ENCODE results near the gene ADCK2.
"Not testable (repeated sequence)": the region's sequence is repeated elsewhere in the genome, so short reads cannot be mapped to it uniquely, and the experiment has no call there.

ADCK2 gene

GRCh38 chr7:140674356-140674800 is 1.6 kb downstream of the ADCK2 start:
- no peak for DNase-seq (ENCODE audit: low spot score)

GRCh38 chr7:140674899-140675701 is 2.4 kb downstream of the ADCK2 start:
- peak; percentile 79 for DNase-seq (ENCODE audit: low spot score)

DNA sequence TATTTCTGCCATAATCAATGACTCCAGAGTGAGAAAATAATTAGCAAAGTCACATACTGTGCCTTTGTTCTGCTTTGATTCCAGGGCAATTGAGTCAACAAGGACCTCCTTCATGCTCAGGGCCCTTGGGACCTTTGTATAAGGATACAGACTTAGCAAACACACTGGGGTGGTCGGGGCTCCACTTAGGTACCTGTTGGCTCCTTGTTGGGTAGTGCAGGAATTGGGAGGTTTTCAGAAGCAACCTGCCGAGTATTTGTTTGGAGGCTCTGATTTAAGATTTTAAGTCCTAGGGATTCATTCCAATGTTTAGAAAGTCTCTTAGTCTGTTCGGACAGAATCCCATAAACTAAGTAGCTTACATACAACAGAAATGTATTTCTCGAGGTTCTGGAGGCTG is 3.0 kb downstream of the ADCK2 start:
- DNase-seq (ENCODE audit: low spot score) = no peak

DNA sequence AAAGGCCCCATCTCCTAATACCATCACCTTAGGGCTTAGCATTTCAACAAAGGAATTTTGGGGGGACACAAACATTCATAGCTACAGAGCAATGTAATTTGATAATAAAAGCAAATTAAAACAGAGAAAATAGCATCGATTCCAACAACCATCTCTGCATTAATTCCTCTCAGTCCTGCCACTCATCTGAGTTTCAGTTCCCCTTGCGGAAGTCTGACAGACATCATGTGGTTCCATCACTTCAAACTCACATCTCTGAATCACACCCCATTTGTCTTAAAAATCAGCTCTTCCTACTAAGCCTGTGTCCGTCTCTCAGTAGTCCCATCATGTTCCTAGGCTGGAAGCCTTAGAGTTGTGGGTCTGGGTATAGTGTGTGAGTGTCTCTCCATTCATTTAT is 3.6 kb downstream of the ADCK2 start:
- DNase-seq (ENCODE audit: low spot score) = no peak

GRCh38 chr7:140676956-140677355 is 4.2 kb downstream of the ADCK2 start:
- not testable (repeated sequence) for DNase-seq (ENCODE audit: low spot score)

GRCh38 chr7:140677496-140677895 is 4.8 kb downstream of the ADCK2 start:
- no peak for DNase-seq (ENCODE audit: low spot score)

- no peak for DNase-seq (ENCODE audit: low spot score)
Measured at GRCh38 chr7:140678081-140678815, 5.5 kb downstream of the ADCK2 start.

GRCh38 chr7:140678816-140679130 is 6.0 kb downstream of the ADCK2 start:
- DNase-seq (ENCODE audit: low spot score) = no peak

GRCh38 chr7:140679186-140679585 is 6.4 kb downstream of the ADCK2 start:
- DNase-seq (ENCODE audit: low spot score) = no peak

- DNase-seq (ENCODE audit: low spot score) = no peak
Measured at GRCh38 chr7:140680886-140681285, 8.1 kb downstream of the ADCK2 start.

GRCh38 chr7:140681766-140682165 is 9.0 kb downstream of the ADCK2 start:
- no peak for DNase-seq (ENCODE audit: low spot score)

GRCh38 chr7:140683657-140684056 is 10.9 kb downstream of the ADCK2 start:
- no peak for DNase-seq (ENCODE audit: low spot score)

DNA sequence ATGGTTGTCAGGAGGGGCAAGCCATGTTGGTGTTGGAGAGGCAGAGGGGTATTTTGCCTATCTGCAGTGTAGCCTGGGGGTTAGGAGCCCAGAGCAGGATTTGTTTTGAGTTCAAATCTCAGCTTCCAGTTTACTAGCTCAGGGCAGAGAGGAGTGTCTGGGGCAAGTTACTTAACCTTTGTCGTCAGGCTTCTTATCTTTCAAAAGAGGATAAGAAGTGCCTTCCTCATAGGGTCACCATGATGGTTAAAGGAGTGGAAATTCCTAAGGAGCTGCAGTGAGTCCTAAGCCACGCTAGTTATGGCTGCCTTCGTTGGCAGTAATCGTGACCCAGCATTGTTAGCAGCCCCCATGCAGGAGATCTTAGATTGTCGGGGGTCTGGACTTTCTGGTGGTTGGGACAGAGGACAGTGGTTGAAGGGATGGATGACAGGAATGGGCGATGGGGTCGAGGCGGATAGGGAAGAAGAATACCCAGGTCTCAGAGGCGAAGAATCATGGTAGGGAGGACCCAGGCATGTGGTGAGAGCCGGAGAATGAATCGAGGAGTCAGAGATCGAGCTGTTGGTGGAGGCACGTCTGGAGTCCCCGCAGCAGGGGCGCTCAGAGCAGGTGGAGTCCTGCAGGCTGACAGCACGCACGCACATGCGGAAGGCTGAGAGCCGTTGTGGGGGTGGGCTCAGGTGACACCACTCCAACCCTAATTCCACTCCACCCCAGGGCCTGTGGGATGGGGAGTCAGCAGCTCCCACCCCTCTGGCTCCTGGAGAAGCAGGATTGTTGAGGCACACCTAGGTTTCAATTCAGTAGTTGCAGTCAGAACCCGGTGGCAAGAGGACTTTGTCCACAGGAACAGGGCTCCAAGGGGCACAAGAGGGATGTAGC is 11.6 kb downstream of the ADCK2 start:
- no peak for DNase-seq (ENCODE audit: low spot score)

- no peak for DNase-seq (ENCODE audit: low spot score)
Measured at GRCh38 chr7:140685407-140686087, 12.8 kb downstream of the ADCK2 start.

- no peak for DNase-seq (ENCODE audit: low spot score)
Measured at GRCh38 chr7:140686921-140687320, 14.2 kb downstream of the ADCK2 start.

DNA sequence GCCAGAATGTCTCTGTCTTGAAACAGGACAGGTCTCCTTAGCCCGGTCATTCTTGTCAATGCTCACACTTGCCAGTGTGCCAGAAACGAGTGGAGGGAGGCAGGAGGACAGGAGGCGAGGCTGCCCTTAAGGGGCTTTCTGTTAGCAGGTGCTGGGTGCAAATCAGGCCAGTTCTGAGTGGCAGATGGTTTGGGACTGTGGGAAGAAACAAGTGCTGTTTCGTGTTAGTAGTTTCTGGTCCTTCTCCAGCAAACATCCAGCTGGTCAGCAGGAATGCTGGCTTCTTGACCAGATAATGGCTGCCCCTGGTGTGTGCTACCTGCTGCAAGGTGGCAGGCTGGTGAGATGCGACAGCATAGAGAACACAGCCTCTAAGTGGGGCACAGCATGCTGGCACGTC is 15.6 kb downstream of the ADCK2 start:
- DNase-seq (ENCODE audit: low spot score) = no peak

- DNase-seq (ENCODE audit: low spot score) = no peak
Measured at GRCh38 chr7:140689199-140690152, 16.7 kb downstream of the ADCK2 start.

GRCh38 chr7:140691376-140692045 is 18.8 kb downstream of the ADCK2 start:
- no peak for DNase-seq (ENCODE audit: low spot score)

DNA sequence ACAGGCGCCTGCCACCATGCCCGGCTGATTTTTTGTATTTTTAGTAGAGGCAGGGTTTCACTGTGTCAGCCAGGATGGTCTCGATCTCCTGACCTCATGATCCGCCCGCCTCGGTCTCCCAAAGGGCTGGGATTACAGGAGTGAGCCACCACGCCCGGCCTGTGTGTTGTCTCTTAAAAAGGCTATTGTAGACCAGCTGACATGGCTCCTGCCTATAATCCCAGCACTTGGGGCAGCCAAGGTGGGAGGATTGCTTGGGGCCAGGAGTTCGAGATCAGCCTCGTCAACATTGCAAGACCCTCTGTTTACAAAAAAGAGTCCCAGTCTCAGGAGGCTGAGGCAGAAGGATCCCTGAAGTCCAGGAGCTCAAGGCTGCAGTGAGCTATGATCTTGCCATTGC is 21.1 kb downstream of the ADCK2 start:
- DNase-seq (ENCODE audit: low spot score) = not testable (repeated sequence)

DNA sequence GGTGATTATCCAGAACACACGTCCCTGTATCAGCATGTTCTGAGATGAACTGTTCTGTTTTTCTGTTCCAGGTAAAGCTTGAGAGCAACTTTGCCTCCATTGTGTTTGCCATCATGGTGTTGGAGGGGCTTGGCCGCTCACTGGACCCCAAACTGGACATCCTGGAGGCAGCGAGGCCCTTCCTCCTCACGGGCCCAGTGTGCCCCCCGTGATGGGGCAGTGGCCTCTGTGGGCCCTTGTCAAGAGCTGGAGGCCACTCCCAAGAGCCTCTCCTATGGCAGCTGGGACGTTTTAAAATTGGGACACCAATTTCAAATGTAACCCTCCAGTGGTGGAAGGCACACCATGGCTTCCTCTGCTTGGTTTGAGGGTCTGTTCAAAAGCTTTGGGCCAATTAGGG is 21.8 kb downstream of the ADCK2 start:
- DNase-seq (ENCODE audit: low spot score) = no peak
